H9 (cell line): ENCODE measurements around the gene PUS10. TPM values are rescaled to one million over a fixed set of nuclear protein-coding genes. Genes with fewer than 3 reads are reported as not detected.

Experiments
- DNase-seq: peaks from one replicate; pipeline ENCODE4 v3.0.0-alpha.2; 2017
- H2AFZ ChIP-seq: one replicate; pipeline ENCODE4 v1.6.1; 2013; ENCODE audit warnings: mild to moderate bottlenecking, low read length, control low read depth, moderate library complexity
- H2AK5ac ChIP-seq: 2 replicates; pipeline ENCODE4 v1.6.1; 2013; ENCODE audit warnings: low read length, control low read depth, mixed read lengths; ENCODE audit not compliant: insufficient read length
- H2BK120ac ChIP-seq: one replicate; pipeline ENCODE4 v1.6.1; 2013; ENCODE audit warnings: low read depth, mild to moderate bottlenecking, low read length, control low read depth, inconsistent platforms; ENCODE audit not compliant: poor library complexity, severe bottlenecking
- H2BK12ac ChIP-seq: 2 replicates; pipeline ENCODE4 v1.6.1; 2013; ENCODE audit warnings: low read length, control low read depth, mixed read lengths, low read depth; ENCODE audit not compliant: insufficient read length
- H2BK15ac ChIP-seq: 2 replicates; pipeline ENCODE4 v1.6.1; 2013; ENCODE audit warnings: low read depth, low read length, control low read depth
- H2BK20ac ChIP-seq: one replicate; pipeline ENCODE4 v1.6.1; 2013; ENCODE audit warnings: low read depth, mild to moderate bottlenecking, low read length, control low read depth, inconsistent platforms; ENCODE audit not compliant: poor library complexity, severe bottlenecking
- H2BK5ac ChIP-seq: 2 replicates; pipeline ENCODE4 v1.6.1; 2013; ENCODE audit warnings: low read length, control low read depth, mixed read lengths; ENCODE audit not compliant: insufficient read length
- H3K14ac ChIP-seq: 2 replicates; pipeline ENCODE4 v1.6.1; 2013; ENCODE audit warnings: low read length, control low read depth; ENCODE audit not compliant: insufficient read depth
- H3K18ac ChIP-seq: 2 replicates; pipeline ENCODE4 v1.6.1; 2013; ENCODE audit warnings: low read depth, mild to moderate bottlenecking, mixed read lengths, low read length, control low read depth; ENCODE audit not compliant: insufficient read length
- H3K23ac ChIP-seq: 2 replicates; pipeline ENCODE4 v1.6.1; 2013; ENCODE audit warnings: low read length, control low read depth, mixed read lengths, low read depth; ENCODE audit not compliant: insufficient read length
- H3K23me2 ChIP-seq: 2 replicates; pipeline ENCODE4 v1.6.1; 2013; ENCODE audit warnings: low read depth, mild to moderate bottlenecking, mixed read lengths, low read length, control low read depth; ENCODE audit not compliant: insufficient read length, poor library complexity, severe bottlenecking
- H3K27ac ChIP-seq: 2 replicates; pipeline ENCODE4 v1.5.1; 2013; ENCODE audit warnings: low read length, control low read depth, mixed read lengths, low read depth; ENCODE audit not compliant: insufficient read length
- H3K27me3 ChIP-seq: 2 replicates; pipeline ENCODE4 v1.6.1; 2013; ENCODE audit warnings: low read length, control low read depth, inconsistent platforms; ENCODE audit not compliant: insufficient read depth
- H3K4ac ChIP-seq: 2 replicates; pipeline ENCODE4 v1.6.1; 2013; ENCODE audit warnings: low read depth, mild to moderate bottlenecking, control low read depth, inconsistent platforms, low read length, moderate library complexity
- H3K4me1 ChIP-seq: 2 replicates; pipeline ENCODE4 v1.6.1; 2013; ENCODE audit warnings: low read length, control low read depth, inconsistent platforms; ENCODE audit not compliant: insufficient read depth
- H3K4me2 ChIP-seq: 2 replicates; pipeline ENCODE4 v1.6.1; 2013; ENCODE audit warnings: low read length, control low read depth, mixed read lengths; ENCODE audit not compliant: insufficient read length, insufficient read depth
- H3K56ac ChIP-seq: 2 replicates; pipeline ENCODE4 v1.6.1; 2013; ENCODE audit warnings: low read depth, mild to moderate bottlenecking, mixed read lengths, low read length, control low read depth; ENCODE audit not compliant: insufficient read length
- H3K79me1 ChIP-seq: 2 replicates; pipeline ENCODE4 v1.6.1; 2013; ENCODE audit warnings: low read depth, mild to moderate bottlenecking, moderate library complexity, low read length, control low read depth, inconsistent platforms; ENCODE audit not compliant: insufficient read depth, poor library complexity, severe bottlenecking
- H3K79me2 ChIP-seq: 2 replicates; pipeline ENCODE4 v1.6.1; 2013; ENCODE audit warnings: low read length, control low read depth, inconsistent platforms; ENCODE audit not compliant: insufficient read depth
- H3K9ac ChIP-seq: 2 replicates; pipeline ENCODE4 v1.6.1; 2013; ENCODE audit warnings: low read length, control low read depth, mixed read lengths; ENCODE audit not compliant: insufficient read length; ENCODE audit errors: extremely low read depth
- H3K9me3 ChIP-seq: one replicate; pipeline ENCODE4 v1.6.1; 2013; ENCODE audit warnings: low read depth, low read length, inconsistent platforms; ENCODE audit not compliant: control insufficient read depth
- H3T11ph ChIP-seq: one replicate; pipeline ENCODE4 v1.6.1; 2013; ENCODE audit warnings: mild to moderate bottlenecking, low read length, control low read depth, inconsistent platforms
- H4K20me1 ChIP-seq: one replicate; pipeline ENCODE4 v1.6.1; 2013; ENCODE audit not compliant: control insufficient read depth, insufficient read length, insufficient read depth
- H4K5ac ChIP-seq: 2 replicates; pipeline ENCODE4 v1.6.1; 2013; ENCODE audit warnings: low read depth, mild to moderate bottlenecking, mixed read lengths, low read length, control low read depth; ENCODE audit not compliant: insufficient read length
- H4K8ac ChIP-seq: replicated peaks from 2 replicates; pipeline ENCODE4 v1.6.1; 2013; ENCODE audit warnings: low read length, control low read depth, mixed read lengths, low read depth; ENCODE audit not compliant: insufficient read length
- H4K91ac ChIP-seq: 2 replicates; pipeline ENCODE4 v1.6.1; 2013; ENCODE audit warnings: low read depth, mild to moderate bottlenecking, moderate library complexity, mixed read lengths, low read length, control low read depth; ENCODE audit not compliant: insufficient read length
- H3K27ac Mint-ChIP-seq, 3 experiments: 2 replicates in 2 of 3; 3 replicates in 1 of 3; pipeline ENCODE4 v1.8.0; 2020 to 2021; ENCODE audit warnings: mixed read lengths in 3 of 3, mild to moderate bottlenecking in 1 of 3, moderate library complexity in 1 of 3
- H3K27me3 Mint-ChIP-seq: 2 replicates; pipeline ENCODE4 v1.8.0; 2021; ENCODE audit warnings: low read depth, mild to moderate bottlenecking, moderate library complexity, mixed read lengths
- H3K36me3 Mint-ChIP-seq, 3 experiments: 2 replicates in 2 of 3; 3 replicates in 1 of 3; pipeline ENCODE4 v1.8.0; 2020 to 2021; ENCODE audit warnings: low read depth in 3 of 3, mixed read lengths in 3 of 3; ENCODE audit not compliant: insufficient read depth in 1 of 3
- H3K4me1 Mint-ChIP-seq, 2 experiments: 2 replicates each; pipeline ENCODE4 v1.8.0; 2020; ENCODE audit warnings: mixed read lengths in 2 of 2
- H3K4me3 Mint-ChIP-seq, 2 experiments: 2 replicates in 1 of 2; 3 replicates in 1 of 2; pipeline ENCODE4 v1.8.0; 2020 to 2021; ENCODE audit warnings: mild to moderate bottlenecking in 2 of 2, mixed read lengths in 2 of 2, moderate library complexity in 1 of 2
- H3K9me3 Mint-ChIP-seq, 2 experiments: 2 replicates in 1 of 2; 3 replicates in 1 of 2; pipeline ENCODE4 v1.8.0; 2020; ENCODE audit warnings: mild to moderate bottlenecking in 2 of 2, mixed read lengths in 2 of 2, moderate library complexity in 1 of 2
- WGBS: extraction: QIAGEN DNeasy Blood & Tissue Kit; methylation state at CpG from one replicate; pipeline ENCODE4 v1.1.7; 2013; ENCODE audit warnings: missing lambda C conversion rate, low lambda C conversion rate, mixed read lengths; ENCODE audit not compliant: insufficient read length; ENCODE audit errors: extremely low coverage; 5-methylcytosine and 5-hydroxymethylcytosine counted together
- total RNA-seq: library from RNA; stranded (reverse); gene quantifications from 2 replicates; pipeline ENCODE4 v1.2.1, GENCODE V29; 2021
- TF ChIP-seq, protein P1 (sequence below): fragments of 200-600 bp; sonication (generic); conservative IDR thresholded peaks from 3 replicates; pipeline ENCODE4 v1.8.0; 2021; ENCODE audit warnings: antibody characterized with exemption, mild to moderate bottlenecking

Gene PUS10
- total RNA-seq, 1 experiment from 2014 or later, result 2.3 TPM

DNA sequence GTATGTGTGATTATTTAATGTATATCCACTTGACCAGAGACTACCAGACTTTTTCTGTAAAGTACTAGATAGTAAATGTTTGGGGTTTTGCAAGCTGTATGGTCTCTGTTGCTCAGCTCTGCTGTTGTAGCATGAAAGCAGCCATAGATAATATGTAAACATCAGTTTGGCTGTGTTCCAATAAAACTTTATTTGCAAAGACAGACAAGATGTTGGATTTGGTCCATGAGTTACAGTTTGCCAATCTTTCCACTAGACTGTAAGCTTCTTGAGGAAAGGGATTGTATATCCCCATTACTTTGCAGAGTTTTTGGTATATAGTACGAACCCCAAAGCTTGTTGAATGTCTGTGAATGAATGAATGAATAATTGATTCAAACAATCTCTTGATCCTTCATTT is 119.5 kb downstream of the PUS10 start:
- Histone ChIP-seq H3K18ac (no peak overlapping the region), H3K9ac (no peak overlapping the region), H3K23me2 (no peaks in the 10 kb centered on the region), H4K20me1 (no peaks in the 10 kb centered on the region), H3K27me3 (no peaks in the 10 kb centered on the region), H3K9me3 (no peaks in the 10 kb centered on the region), H3K4me1 (no peaks in the 10 kb centered on the region), H4K8ac (no peak overlapping the region), H3K4me2 (no peak overlapping the region), H2BK15ac (no peak overlapping the region), H4K91ac (no peak overlapping the region), H3K56ac (no peak overlapping the region), H3K79me2 (no peaks in the 10 kb centered on the region), H2BK20ac (no peak overlapping the region), H3K23ac (no peak overlapping the region), H2BK5ac (no peak overlapping the region), H4K5ac (no peak overlapping the region), H2AK5ac (no peak overlapping the region), H3K79me1 (no peaks in the 10 kb centered on the region), H2BK12ac (no peak overlapping the region), H3K27ac (no peak overlapping the region), H2BK120ac (no peak overlapping the region), H2AFZ (no peak overlapping the region), H3K4ac (no peak overlapping the region), H3K14ac (no peak overlapping the region), H3T11ph (no peak overlapping the region)
- no CpG with 5 or more reads among the region's 1 CpG for WGBS
- Mint-ChIP-seq H3K4me1 (no peaks in the 10 kb centered on the region), H3K27me3 (no peaks in the 10 kb centered on the region), H3K36me3 (peaks cover 0 to 10% (median 7%) of the 10 kb centered on the region in 3 experiments; a peak in 5 of 7 replicates), H3K27ac (no peak overlapping the region), H3K4me3 (no peak overlapping the region), H3K9me3 (no peaks in the 10 kb centered on the region)
- TF ChIP-seq, protein P1, sequence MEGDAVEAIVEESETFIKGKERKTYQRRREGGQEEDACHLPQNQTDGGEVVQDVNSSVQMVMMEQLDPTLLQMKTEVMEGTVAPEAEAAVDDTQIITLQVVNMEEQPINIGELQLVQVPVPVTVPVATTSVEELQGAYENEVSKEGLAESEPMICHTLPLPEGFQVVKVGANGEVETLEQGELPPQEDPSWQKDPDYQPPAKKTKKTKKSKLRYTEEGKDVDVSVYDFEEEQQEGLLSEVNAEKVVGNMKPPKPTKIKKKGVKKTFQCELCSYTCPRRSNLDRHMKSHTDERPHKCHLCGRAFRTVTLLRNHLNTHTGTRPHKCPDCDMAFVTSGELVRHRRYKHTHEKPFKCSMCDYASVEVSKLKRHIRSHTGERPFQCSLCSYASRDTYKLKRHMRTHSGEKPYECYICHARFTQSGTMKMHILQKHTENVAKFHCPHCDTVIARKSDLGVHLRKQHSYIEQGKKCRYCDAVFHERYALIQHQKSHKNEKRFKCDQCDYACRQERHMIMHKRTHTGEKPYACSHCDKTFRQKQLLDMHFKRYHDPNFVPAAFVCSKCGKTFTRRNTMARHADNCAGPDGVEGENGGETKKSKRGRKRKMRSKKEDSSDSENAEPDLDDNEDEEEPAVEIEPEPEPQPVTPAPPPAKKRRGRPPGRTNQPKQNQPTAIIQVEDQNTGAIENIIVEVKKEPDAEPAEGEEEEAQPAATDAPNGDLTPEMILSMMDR, result no peak
- no peak for DNase-seq

Other genes starting within 250 kb of the PUS10 start
- 6.0 and 6.2 TPM in 2 replicates for gene REL, start 136.7 kb downstream of the PUS10 start, total RNA-seq
- gene PEX13, start 535 bp downstream of the PUS10 start, total RNA-seq, result 22.4 TPM in 2 replicates
- gene SANBR, start 47.6 kb upstream of the PUS10 start, total RNA-seq, result 8.9 and 10.1 TPM in 2 replicates
- 8.0 and 8.5 TPM in 2 replicates for gene C2orf74, start 143.9 kb upstream of the PUS10 start, total RNA-seq